GM19328 (cell line): ENCODE data around the gene SLC17A8.
"Not testable (repeated sequence)": the region's sequence is repeated elsewhere in the genome, so short reads cannot be mapped to it uniquely, and the experiment has no call there.

Experiments
- ATAC-seq: cut with Tn5 transposase; IDR thresholded peaks from one replicate; pipeline ENCODE4 v1.9.1; 2021; ENCODE audit warnings: mild to moderate bottlenecking, moderate library complexity; ENCODE audit not compliant: unreplicated experiment

Gene SLC17A8

GRCh38 chr12:100356644-100357223 is at the start of gene SLC17A8:
Gene SLC17A8 (plus strand): TSS chr12:100357074. CDS start chr12:100357392, 318 bp downstream.
- no peak for ATAC-seq

- not testable (repeated sequence) for ATAC-seq
These were observed 48.7 kb upstream of the SLC17A8 start for GRCh38 chr12:100308138-100308537.

DNA sequence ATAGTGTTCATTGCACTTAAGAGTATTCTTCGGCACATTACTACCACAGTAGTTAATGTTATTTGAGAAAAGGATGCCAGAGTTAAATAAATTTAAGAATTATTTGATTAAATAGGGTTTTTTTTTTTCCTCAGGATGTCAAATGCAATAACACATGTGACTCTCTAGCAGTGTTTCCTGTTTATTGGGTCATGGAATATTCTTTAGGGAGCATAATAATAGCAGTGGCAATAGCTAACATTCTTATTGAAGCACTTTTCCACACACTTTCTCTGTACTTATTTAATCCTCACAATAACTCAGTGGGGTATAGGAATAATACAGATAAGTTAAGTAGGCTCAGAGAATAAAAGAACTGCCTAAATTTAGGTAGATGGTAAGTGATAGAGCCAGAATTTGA is 45.6 kb upstream of the SLC17A8 start:
- ATAC-seq: no peak

DNA sequence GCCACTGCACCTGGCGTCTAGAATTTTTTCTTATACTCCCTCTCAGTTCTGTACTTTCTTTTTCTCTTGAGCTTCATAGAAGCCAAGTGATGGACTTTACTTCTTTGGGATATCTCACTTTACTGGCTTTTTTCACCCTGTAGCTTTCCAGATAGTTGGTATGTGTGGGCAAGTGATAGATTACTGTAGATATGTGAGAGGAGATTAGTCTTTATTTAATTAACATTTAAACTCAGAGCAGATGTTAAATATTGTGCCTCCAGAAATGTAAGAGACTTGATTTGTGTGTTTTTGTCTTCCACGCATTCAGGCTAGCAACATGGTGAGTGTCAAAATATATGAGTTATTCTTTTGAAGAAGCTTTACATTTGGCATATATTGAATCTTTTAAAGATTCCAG is 39.5 kb upstream of the SLC17A8 start:
- ATAC-seq: no peak

- ATAC-seq: no peak
These were observed 32.4 kb upstream of the SLC17A8 start for GRCh38 chr12:100324498-100324897.

GRCh38 chr12:100326208-100326607 is 30.7 kb upstream of the SLC17A8 start:
- no peak for ATAC-seq

- ATAC-seq: peak; percentile 86
These were observed 27.1 kb upstream of the SLC17A8 start for GRCh38 chr12:100329800-100330199.

GRCh38 chr12:100331871-100332270 is 25.0 kb upstream of the SLC17A8 start:
- no peak for ATAC-seq

DNA sequence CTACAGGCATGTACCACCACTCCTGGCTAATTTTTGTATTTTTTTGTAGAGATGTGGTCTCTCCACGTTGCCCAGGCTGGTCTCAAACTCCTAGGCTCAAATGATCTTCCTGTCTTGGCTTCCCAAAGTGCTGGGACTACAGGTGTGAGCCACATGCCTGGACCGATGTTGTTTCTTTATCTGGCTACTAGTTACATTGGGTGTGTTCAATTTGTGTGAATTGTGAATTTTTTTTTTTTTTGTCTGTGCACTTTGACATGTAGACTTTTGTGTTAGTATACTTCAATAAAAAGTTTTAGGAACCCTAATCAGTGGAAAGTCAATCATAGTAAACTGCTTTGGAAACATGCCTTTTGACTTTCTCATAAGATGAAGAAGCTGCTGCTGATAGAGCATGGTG is 24.0 kb upstream of the SLC17A8 start:
- ATAC-seq: no peak

DNA sequence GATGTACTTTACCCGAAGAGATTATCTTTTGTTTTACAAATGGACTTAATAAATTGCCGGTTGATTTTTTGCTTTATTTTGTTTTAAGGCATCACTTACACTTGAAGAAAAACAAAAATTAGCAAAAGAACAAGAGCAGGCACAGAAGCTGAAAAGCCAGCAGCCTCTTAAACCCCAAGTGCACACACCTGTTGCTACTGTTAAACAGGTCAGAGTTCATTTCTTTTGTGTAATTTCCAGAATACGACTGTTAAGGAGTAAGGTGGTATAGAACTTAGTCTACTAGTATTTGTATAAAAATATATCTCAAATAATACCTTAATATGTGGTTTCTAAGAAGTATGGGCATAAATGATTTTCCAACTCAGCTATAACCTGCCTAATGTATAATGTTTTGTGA is 19.6 kb upstream of the SLC17A8 start:
- ATAC-seq: no peak

DNA sequence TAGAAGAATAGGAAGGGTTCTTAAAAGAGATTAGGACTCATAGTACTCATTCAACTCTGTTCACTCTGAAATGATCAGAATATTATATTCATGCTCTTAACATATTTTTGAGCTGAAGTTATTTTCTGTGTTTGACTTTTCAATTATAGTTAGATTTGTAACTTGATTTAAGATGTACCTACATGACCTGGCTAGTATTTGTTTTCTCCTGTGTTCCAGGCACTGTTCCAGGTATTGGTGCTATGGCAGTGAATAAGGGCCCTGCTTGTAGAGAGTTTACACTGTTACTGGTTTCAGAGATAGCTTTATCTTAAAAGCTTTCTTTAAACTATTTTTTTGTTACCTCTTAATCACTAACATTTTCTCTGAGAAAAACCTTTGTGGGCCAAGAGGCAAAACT is 19.1 kb upstream of the SLC17A8 start:
- no peak for ATAC-seq

- ATAC-seq: no peak
These were observed 17.8 kb upstream of the SLC17A8 start for GRCh38 chr12:100339071-100339470.

GRCh38 chr12:100342897-100343296 is 14.0 kb upstream of the SLC17A8 start:
- ATAC-seq: not testable (repeated sequence)

DNA sequence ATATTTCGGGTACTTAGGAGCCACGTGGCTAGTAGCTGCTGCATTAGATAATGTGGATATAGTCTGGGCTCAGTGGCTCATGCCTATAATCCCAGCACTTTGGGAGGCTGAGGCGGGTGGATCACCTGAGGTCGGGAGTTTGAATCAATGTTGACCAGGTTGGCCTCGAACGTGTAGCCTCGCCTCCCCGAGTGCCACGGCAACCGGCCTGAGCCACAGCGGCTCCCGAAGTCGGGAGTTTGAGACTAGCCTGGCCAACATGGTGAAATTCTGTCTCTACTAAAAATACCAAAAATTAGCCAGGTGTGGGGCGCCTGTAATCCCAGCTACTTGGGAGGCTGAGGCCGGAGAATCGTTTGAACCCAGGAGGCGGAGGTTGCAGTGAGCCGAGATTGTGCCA is 12.5 kb upstream of the SLC17A8 start:
- not testable (repeated sequence) for ATAC-seq

- ATAC-seq: no peak
These were observed 11.7 kb upstream of the SLC17A8 start for GRCh38 chr12:100345020-100345767.

DNA sequence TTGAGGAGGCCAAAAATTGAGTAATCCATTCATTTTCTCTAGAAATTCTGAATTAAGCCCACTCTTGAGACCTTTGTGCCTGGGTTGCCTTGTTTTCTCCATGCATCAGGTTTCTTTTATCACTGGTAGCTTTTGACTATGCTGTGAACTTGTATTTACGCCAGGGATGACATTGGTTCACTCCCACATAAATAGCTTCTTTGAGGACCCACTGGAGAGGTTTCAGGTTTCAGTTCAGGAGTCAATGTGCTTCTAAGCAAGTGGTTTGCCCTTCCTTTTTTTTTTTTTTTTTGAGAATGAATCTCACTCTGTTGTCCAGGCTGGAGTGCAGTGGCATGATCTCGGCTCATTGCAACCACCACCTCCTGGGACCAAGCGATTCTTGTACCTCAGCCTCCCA is 10.2 kb upstream of the SLC17A8 start:
- ATAC-seq: no peak

DNA sequence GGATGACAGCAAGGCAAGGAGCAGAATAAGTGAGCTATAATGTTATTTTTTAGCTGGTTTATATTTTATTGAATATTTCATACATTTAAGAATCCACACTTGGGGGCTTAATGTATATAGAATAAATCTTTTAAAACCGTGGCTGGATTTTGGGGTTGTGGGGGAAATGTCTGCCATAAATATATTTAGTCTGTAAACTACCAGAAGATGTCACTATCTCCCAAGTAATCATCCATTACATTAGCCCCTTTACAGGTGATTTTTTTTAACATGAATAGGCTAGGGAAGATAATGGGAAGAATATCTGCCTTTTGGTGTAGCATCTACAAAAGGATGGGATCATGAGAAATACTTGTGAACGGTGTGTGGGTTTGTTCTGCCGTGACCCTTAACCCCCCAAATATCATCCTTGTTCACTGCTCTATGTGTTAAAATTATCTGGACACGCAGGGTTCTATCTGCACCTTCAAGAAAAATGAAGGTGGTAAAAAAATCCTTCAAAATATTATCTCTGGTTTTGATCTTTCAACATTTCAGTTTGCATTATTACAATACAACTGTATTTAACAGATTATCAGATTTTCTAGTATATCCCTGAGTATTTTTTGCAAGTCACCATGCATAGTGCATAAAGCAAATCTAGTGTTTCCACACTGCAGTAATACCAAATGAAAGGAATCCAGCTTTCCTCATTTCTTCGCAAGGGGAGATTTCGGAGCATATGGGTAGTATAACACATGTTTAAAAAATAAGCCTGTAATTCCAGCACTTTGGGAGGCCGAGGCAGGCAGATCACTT is 8.0 kb upstream of the SLC17A8 start:
- ATAC-seq: no peak

DNA sequence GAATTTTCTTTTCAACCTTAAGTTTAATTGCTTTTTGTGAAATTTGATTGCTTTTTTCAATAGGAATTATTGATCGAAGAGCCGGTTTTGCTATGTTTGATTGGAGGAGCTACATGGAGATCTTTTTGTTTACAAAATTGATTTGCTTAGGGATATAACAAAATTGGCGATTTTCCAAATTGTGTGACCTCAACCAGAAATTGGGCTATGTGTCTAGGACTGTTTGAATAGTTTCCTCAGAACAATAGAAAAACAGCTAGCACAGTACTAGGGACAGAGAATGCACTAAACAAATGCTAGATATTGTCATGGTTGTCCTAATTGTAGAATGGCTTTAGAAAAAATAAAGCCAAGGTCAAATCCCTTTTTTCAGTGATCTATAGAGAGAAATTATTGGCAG is 2.4 kb downstream of the SLC17A8 start:
- no peak for ATAC-seq

- ATAC-seq: no peak
These were observed 2.9 kb downstream of the SLC17A8 start for GRCh38 chr12:100359822-100360221.

- ATAC-seq: no peak
These were observed 3.6 kb downstream of the SLC17A8 start for GRCh38 chr12:100360450-100360849.

- ATAC-seq: no peak
These were observed 7.5 kb downstream of the SLC17A8 start for GRCh38 chr12:100364324-100364723.

GRCh38 chr12:100365411-100365810 is 8.5 kb downstream of the SLC17A8 start:
- ATAC-seq: no peak
